Spinal cord (tissue), 10 donors: ENCODE results near the gene EPM2A. TPM values are rescaled to one million over a fixed set of nuclear protein-coding genes. Genes with fewer than 3 reads are reported as not detected.

Experiments used
- DNase-seq, 6 donors: peaks; one replicate each; pipeline versions ENCODE4 v3.0.0 to v3.0.0-alpha.2; 2013 to 2015; ENCODE audit warnings: low spot score in 6 of 6, low read depth in 4 of 6
- H3K27ac ChIP-seq: one replicate; pipeline ENCODE4 v1.5.1; 2013; ENCODE audit warnings: low read depth, low read length, control low read depth
- H3K27me3 ChIP-seq: one replicate; pipeline ENCODE4 v1.6.1; 2013; ENCODE audit warnings: low read length; ENCODE audit not compliant: control insufficient read depth, insufficient read depth
- H3K36me3 ChIP-seq: one replicate; pipeline ENCODE4 v1.6.1; 2013; ENCODE audit warnings: low read length; ENCODE audit not compliant: control insufficient read depth, insufficient read depth
- H3K4me1 ChIP-seq: one replicate; pipeline ENCODE4 v1.6.1; 2013; ENCODE audit warnings: low read length; ENCODE audit not compliant: control insufficient read depth, insufficient read depth
- H3K4me3 ChIP-seq: one replicate; pipeline ENCODE4 v1.5.1; 2013; ENCODE audit warnings: low read depth, low read length, control low read depth
- H3K9me3 ChIP-seq: one replicate; pipeline ENCODE4 v1.6.1; 2013; ENCODE audit warnings: low read length; ENCODE audit not compliant: control insufficient read depth, insufficient read depth
- WGBS: methylation state at CpG from one replicate; pipeline ENCODE4 v1.1.5; 2013; ENCODE audit warnings: missing lambda C conversion rate; ENCODE audit not compliant: insufficient coverage; 5-methylcytosine and 5-hydroxymethylcytosine counted together
- polyA plus RNA-seq, 2 donors: library from polyadenylated mRNA; unstranded; fragments of 120-200 nt; gene quantifications; one replicate each; pipeline ENCODE4 v1.2.1, GENCODE V29; 2013; ENCODE audit not compliant: insufficient read length in 2 of 2
- total RNA-seq, 2 donors: library from RNA; depleted of rRNA in 1 of 2; stranded (reverse); fragments of 120-200 nt in 1 of 2; fragments of >200 nt in 1 of 2; gene quantifications; one replicate each; pipeline versions ENCODE4 v1.2.3 to v1.2.4, GENCODE V29; 2013 to 2014
- donor health status: healthy.

EPM2A gene
- total and polyA plus RNA-seq, 4 donors: 13.2 to 23.3 (median 15.2) TPM

GRCh38 chr6:145734486-145735355, 599 bp downstream of the EPM2A start:
- DNase-seq: peak; percentile 63 to 95 (median 76)
- peak overlapping the region; percentile 72 for H3K4me3 ChIP-seq
- no peaks in the 10 kb centered on the region for H3K4me1 ChIP-seq
- no peaks in the 10 kb centered on the region for H3K9me3 ChIP-seq
- WGBS: under 1% methylated on average over 73 of the region's 74 CpGs
- H3K27me3 ChIP-seq: no peaks in the 10 kb centered on the region
- H3K27ac ChIP-seq: peak overlapping the region; percentile 96
- H3K36me3 ChIP-seq: no peaks in the 10 kb centered on the region

GRCh38 chr6:145733810-145734209, 1.5 kb downstream of the EPM2A start:
- H3K27ac ChIP-seq: peak overlapping the region; percentile 96
- H3K4me3 ChIP-seq: peak overlapping the region; percentile 72
- no peaks in the 10 kb centered on the region for H3K4me1 ChIP-seq
- no peaks in the 10 kb centered on the region for H3K27me3 ChIP-seq
- H3K36me3 ChIP-seq: no peaks in the 10 kb centered on the region
- peaks cover 6% of the 10 kb centered on the region for H3K9me3 ChIP-seq
- WGBS: no CpG with 5 or more reads among the region's 4 CpGs
- peak in 2 of 6 donors; percentile 51 to 72 for DNase-seq

GRCh38 chr6:145733207-145733606, 2.1 kb downstream of the EPM2A start:
- Histone ChIP-seq H3K27me3 (no peaks in the 10 kb centered on the region), H3K4me1 (no peaks in the 10 kb centered on the region), H3K9me3 (peaks cover 9% of the 10 kb centered on the region), H3K27ac (no peak overlapping the region), H3K4me3 (no peak overlapping the region), H3K36me3 (no peaks in the 10 kb centered on the region)
- DNase-seq: no peak
- WGBS: no CpG with 5 or more reads among the region's 1 CpG

GRCh38 chr6:145731447-145731846, 3.9 kb downstream of the EPM2A start:
- Histone ChIP-seq H3K9me3 (peaks cover 9% of the 10 kb centered on the region), H3K4me3 (no peak overlapping the region), H3K27ac (no peak overlapping the region), H3K4me1 (no peaks in the 10 kb centered on the region), H3K36me3 (no peaks in the 10 kb centered on the region), H3K27me3 (no peaks in the 10 kb centered on the region)
- DNase-seq: no peak
- WGBS: no CpG with 5 or more reads among the region's 1 CpG

DNA sequence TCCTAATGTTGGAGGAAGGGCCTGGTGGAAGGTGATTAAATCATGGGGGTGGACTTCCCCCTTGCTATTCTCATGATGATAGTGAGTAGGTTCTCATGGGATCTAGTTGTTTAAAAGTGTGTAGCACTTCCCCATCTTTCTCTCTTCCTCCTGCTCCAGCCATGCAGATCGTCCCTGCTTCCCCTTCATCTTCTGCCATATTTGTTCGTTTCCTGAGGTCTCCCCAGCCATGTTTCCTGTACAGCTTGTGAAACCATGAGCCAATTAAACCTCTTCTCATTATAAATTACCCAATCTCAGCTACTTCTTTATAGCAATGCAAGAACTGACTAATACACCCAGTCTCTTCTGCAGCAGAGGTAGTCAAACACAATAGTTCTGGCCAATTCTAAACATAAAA, 5.4 kb downstream of the EPM2A start:
- no peak overlapping the region for H3K27ac ChIP-seq
- WGBS: 92% methylated on average over 2 of the region's 2 CpGs
- H3K4me3 ChIP-seq: no peak overlapping the region
- no peaks in the 10 kb centered on the region for H3K4me1 ChIP-seq
- no peaks in the 10 kb centered on the region for H3K27me3 ChIP-seq
- no peak for DNase-seq
- H3K9me3 ChIP-seq: peaks cover 9% of the 10 kb centered on the region
- no peaks in the 10 kb centered on the region for H3K36me3 ChIP-seq

- Histone ChIP-seq H3K4me3 (no peak overlapping the region), H3K4me1 (no peaks in the 10 kb centered on the region), H3K27me3 (no peaks in the 10 kb centered on the region), H3K9me3 (peaks cover 9% of the 10 kb centered on the region), H3K27ac (no peak overlapping the region), H3K36me3 (no peaks in the 10 kb centered on the region)
- 100% methylated on average over 1 of the region's 1 CpG for WGBS
- no peak for DNase-seq
Observed at GRCh38 chr6:145728444-145729385, 6.6 kb downstream of the EPM2A start.

DNA sequence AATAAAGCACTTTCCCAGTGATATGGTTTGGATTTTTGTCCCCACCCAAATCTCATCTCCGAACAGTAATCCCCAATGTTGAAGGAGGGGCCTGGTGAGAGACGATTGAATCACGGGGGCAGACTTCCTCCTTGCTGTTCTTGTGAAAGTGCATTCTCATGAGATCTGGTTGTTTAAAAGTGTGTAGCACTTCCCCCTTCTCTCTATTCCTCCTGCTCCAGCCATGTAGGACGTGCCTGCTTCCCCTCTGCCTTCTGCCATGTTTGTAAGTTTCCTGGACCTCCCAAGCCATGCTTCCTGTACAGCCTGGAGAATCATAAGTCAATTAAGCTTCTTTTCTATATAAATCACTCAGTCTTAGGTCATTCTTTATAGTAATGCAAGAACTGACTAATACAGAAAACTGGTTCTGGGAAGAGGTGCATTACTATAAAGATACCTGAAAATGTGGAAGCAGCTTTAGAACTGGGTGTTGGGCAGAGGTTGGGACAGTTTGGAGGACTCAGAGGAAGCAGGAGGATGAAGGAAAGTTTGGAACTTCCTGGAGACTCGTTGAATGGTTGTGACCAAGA, 7.4 kb downstream of the EPM2A start:
- Histone ChIP-seq H3K4me3 (no peak overlapping the region), H3K4me1 (no peaks in the 10 kb centered on the region), H3K27me3 (no peaks in the 10 kb centered on the region), H3K9me3 (peaks cover 9% of the 10 kb centered on the region), H3K36me3 (no peaks in the 10 kb centered on the region), H3K27ac (no peak overlapping the region)
- 74% methylated on average over 2 of the region's 5 CpGs for WGBS
- no peak for DNase-seq

- Histone ChIP-seq H3K27me3 (no peaks in the 10 kb centered on the region), H3K36me3 (no peaks in the 10 kb centered on the region), H3K4me3 (no peak overlapping the region), H3K9me3 (peaks cover 9% of the 10 kb centered on the region), H3K27ac (no peak overlapping the region), H3K4me1 (no peaks in the 10 kb centered on the region)
- DNase-seq: no peak
- WGBS: no CpG with 5 or more reads among the region's 2 CpGs
Observed at GRCh38 chr6:145725570-145725969, 9.8 kb downstream of the EPM2A start.

DNA sequence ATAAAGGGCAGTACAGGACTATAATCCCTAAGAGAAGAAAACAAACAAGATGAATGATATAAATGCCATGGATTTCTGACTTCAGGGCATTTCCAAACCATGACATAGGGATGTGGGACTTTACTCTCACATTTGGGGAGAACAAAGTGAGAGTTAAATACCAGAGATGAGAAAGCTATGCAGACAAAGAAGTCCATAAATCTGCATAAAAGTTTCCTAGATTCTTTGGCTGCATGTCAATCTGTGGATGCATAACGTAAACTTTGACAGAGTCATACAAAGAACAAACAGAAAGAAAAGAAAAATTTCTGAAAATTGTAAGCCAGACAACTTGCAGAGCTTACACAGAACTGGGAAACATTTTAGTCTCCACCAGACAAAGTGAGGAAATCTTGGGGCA, 11.7 kb downstream of the EPM2A start:
- WGBS: 100% methylated on average over 1 of the region's 1 CpG

More for the DNA sequence above, 11.7 kb downstream of the EPM2A start:
- H3K4me1 ChIP-seq: no peaks in the 10 kb centered on the region
- no peak for DNase-seq
- H3K4me3 ChIP-seq: no peak overlapping the region
- H3K27ac ChIP-seq: no peak overlapping the region
- no peaks in the 10 kb centered on the region for H3K27me3 ChIP-seq
- peaks cover 2% of the 10 kb centered on the region for H3K9me3 ChIP-seq
- H3K36me3 ChIP-seq: no peaks in the 10 kb centered on the region
